T1000 (cell line): Measurements from ENCODE around the gene SLC35E3.

Source experiments
- DNase-seq: peaks from one replicate; lab custom pipeline; 2025; ENCODE audit warnings: mixed read lengths; lab: John Stamatoyannopoulos, UW

Gene SLC35E3

GRCh38 chr12:68745904-68746571 is at the start of gene SLC35E3:
Gene SLC35E3 (plus strand): TSS chr12:68746176. CDS start chr12:68746378, 202 bp downstream.
- DNase-seq: peak; percentile 100

GRCh38 chr12:68699486-68699885 is 46.5 kb upstream of the SLC35E3 start:
- no peak for DNase-seq

GRCh38 chr12:68727776-68728175 is 18.2 kb upstream of the SLC35E3 start:
- no peak for DNase-seq

- DNase-seq: peak; percentile 81
These were observed 12.3 kb upstream of the SLC35E3 start for GRCh38 chr12:68733661-68734071.

- DNase-seq: no peak
These were observed 6.1 kb upstream of the SLC35E3 start for GRCh38 chr12:68739891-68740290.

GRCh38 chr12:68743356-68743755 is 2.6 kb upstream of the SLC35E3 start:
- no peak for DNase-seq

- DNase-seq: no peak
These were observed 536 bp upstream of the SLC35E3 start for GRCh38 chr12:68745376-68745903.

GRCh38 chr12:68746572-68747180 is 700 bp downstream of the SLC35E3 start:
- DNase-seq: peak; percentile 100

GRCh38 chr12:68749443-68749842 is 3.5 kb downstream of the SLC35E3 start:
- DNase-seq: no peak

- no peak for DNase-seq
These were observed 3.9 kb downstream of the SLC35E3 start for GRCh38 chr12:68749861-68750260.

GRCh38 chr12:68750506-68750905 is 4.5 kb downstream of the SLC35E3 start:
- no peak for DNase-seq

- DNase-seq: no peak
These were observed 9.7 kb downstream of the SLC35E3 start for GRCh38 chr12:68755536-68756243.

GRCh38 chr12:68759852-68760251 is 13.9 kb downstream of the SLC35E3 start:
- DNase-seq: no peak

- DNase-seq: no peak
These were observed 14.9 kb downstream of the SLC35E3 start for GRCh38 chr12:68760806-68761441.

GRCh38 chr12:68761442-68761812 is 15.5 kb downstream of the SLC35E3 start:
- no peak for DNase-seq

GRCh38 chr12:68761901-68762630 is 16.1 kb downstream of the SLC35E3 start:
- no peak for DNase-seq

GRCh38 chr12:68762691-68763090 is 16.7 kb downstream of the SLC35E3 start:
- DNase-seq: no peak

GRCh38 chr12:68765696-68766095 is 19.7 kb downstream of the SLC35E3 start:
- no peak for DNase-seq

GRCh38 chr12:68766646-68767045 is 20.7 kb downstream of the SLC35E3 start:
- DNase-seq: no peak

- no peak for DNase-seq
These were observed 21.2 kb downstream of the SLC35E3 start for GRCh38 chr12:68767191-68767590.

GRCh38 chr12:68768431-68768939 is 22.5 kb downstream of the SLC35E3 start:
- DNase-seq: no peak

GRCh38 chr12:68769941-68770340 is 24.0 kb downstream of the SLC35E3 start:
- DNase-seq: no peak
